Mucosa of stomach (tissue), 1 donor: Measurements from ENCODE around the gene ERN1.
A peak's percentile ranks its signal among the peaks of the same experiment; 100 is the strongest.

Source experiments
- H3K27me3 ChIP-seq: one replicate; pipeline ENCODE4 v1.7.0; 2013; ENCODE audit warnings: mild to moderate bottlenecking, low read length; ENCODE audit not compliant: control insufficient read depth, insufficient read depth
- H3K36me3 ChIP-seq: one replicate; pipeline ENCODE4 v1.7.0; 2013; ENCODE audit warnings: low read length; ENCODE audit not compliant: control insufficient read depth, insufficient read depth
- H3K4me1 ChIP-seq: one replicate; pipeline ENCODE4 v1.7.0; 2013; ENCODE audit warnings: mild to moderate bottlenecking, low read length; ENCODE audit not compliant: control insufficient read depth, insufficient read depth
- H3K4me3 ChIP-seq: one replicate; pipeline ENCODE4 v1.7.0; 2013; ENCODE audit warnings: low read length
- H3K9ac ChIP-seq: one replicate; pipeline ENCODE4 v1.7.0; 2013; ENCODE audit warnings: mild to moderate bottlenecking, low read length, moderate library complexity
- H3K9me3 ChIP-seq: one replicate; pipeline ENCODE4 v1.7.0; 2013; ENCODE audit warnings: mild to moderate bottlenecking, low read length, moderate library complexity; ENCODE audit not compliant: control insufficient read depth
- donor health status: Pancreatic carcinoma.

The ERN1 gene

DNA sequence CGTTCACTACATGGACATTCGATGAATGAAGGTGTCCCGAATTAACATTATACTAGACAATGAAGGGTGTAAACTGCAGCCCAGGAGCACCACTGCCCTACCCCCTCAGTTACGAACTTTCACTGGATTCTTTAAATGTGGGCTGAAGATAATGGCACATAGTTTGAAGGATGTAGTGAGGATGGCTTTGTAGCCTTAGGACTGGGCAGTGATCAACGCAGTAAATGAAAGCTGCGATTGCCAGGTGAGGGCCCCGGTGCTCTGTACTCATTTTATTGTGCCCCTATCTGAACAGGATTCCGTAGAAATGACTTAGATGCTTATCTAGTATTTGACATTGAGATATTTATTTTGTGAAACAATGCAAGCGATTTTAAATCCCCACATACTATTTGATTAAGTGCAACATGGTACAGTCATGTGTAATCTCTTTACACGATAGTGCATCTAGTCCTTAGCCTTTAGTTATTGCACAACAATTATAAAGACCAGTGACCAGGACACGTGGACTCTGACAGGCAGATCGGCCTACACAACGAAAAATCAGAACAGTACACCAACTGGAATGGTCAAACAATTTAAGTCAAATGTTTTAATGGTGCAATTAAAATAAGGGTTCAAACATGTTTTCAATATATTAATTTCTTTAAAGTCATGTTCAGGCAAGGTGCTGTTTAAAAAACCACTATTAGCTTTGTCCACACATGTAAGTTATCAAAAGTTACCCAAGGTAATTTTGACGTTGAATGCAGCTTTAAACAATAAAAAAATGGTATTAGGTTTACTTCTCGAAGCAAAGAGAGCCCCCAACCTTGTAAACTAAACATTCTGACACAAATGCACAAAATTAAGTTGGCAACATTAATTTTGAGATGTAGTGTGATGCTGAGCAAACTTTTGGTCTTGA is 17.4 kb upstream of the ERN1 start:
- Histone ChIP-seq H3K4me1 (peaks cover 25% of the 10 kb centered on the region), H3K9me3 (no peaks in the 10 kb centered on the region), H3K9ac (peak overlapping the region; percentile 95), H3K4me3 (no peak overlapping the region), H3K36me3 (no peaks in the 10 kb centered on the region), H3K27me3 (no peaks in the 10 kb centered on the region)

DNA sequence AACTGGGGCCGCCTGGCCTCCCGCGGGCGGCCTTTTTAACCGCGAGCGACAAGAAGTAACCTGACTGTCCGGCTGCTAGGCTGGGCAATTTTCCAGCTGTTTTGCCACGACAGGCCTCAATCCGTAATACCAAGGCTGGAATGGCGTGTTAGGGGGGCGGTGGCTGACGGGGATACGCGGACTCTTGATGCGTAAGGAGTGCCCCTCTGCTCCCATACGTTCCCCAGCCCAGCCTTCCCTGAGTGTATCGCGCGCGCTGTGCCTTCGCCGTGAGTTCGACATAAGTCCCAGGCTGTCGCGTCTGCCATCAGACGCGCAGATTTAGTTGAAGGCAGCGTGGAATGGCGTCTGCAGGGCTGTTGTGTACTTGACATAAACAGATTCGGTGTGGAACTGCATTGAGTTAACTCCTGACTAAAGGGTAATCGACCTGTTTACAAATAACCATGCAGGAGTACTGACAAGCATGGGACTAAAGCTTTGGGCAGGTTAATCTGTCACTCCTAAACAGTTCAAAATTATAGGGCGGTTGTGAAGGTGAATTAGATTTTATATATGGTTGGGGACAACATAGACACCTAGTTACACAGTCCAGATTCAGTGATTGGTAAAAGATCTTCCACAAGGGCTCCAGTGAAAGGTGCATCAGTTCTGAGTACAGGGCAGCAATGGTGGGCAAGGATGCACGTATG is 16.6 kb upstream of the ERN1 start:
- Histone ChIP-seq H3K4me3 (peak overlapping the region; percentile 65), H3K4me1 (peaks cover 25% of the 10 kb centered on the region), H3K36me3 (no peaks in the 10 kb centered on the region)

DNA sequence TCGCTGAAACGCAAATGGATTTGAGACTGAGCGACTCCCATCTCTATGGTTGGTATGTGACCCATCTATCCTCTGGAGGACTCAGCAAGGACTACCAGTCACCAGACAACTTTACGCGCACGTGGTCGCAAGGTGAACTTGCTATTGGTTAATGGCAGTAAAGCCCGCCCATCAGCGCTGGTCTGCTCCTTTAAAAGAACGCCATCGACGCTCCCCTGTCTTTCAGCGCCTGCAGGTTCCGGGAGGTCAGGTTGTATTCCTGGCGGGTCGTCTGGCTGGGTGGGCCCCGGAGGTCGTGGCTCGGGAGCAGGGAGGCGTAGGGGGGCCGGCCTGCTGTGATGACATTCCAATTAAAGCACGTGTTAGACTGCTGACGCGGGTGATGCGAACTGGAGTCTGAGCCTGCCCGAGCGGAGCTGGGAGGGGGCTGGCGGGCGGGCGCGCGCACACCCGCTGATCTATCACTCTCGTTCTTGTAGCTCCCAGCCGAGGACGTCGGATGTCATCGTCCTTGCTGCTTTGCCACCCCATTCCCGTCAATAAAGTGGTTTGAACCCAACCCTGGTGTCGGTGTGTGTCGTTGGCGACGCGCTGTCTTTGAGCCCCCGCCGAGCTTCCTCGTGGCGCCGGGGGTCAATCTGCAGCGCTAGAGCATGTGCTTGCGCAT is 15.9 kb upstream of the ERN1 start:
- H3K4me3 ChIP-seq: peak overlapping the region; percentile 65
- peaks cover 25% of the 10 kb centered on the region for H3K4me1 ChIP-seq
- H3K36me3 ChIP-seq: no peaks in the 10 kb centered on the region
- H3K9ac ChIP-seq: peak overlapping the region; percentile 95
- no peaks in the 10 kb centered on the region for H3K27me3 ChIP-seq
- H3K9me3 ChIP-seq: no peaks in the 10 kb centered on the region

More for the DNA sequence above, 16.6 kb upstream of the ERN1 start:
- no peaks in the 10 kb centered on the region for H3K27me3 ChIP-seq
- H3K9ac ChIP-seq: peak overlapping the region; percentile 95
- no peaks in the 10 kb centered on the region for H3K9me3 ChIP-seq

DNA sequence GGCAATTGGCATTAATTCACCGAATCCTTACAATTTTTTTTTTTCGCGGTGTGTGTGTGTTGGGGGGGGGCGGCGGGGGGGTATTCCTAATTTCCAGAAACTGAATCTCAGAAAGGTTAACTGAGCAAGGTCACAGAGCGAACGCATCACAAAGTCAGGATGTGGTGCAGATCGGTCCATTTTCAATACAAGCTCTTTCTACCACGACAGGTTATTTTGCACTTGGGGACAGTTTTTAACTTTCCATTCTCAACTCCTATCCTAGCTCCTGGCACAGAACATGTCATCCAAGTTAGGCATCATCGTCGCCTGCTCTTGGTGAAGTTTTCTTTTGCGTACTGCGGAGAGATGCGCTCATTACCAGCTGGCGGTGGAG is 15.4 kb upstream of the ERN1 start:
- no peaks in the 10 kb centered on the region for H3K27me3 ChIP-seq
- no peaks in the 10 kb centered on the region for H3K36me3 ChIP-seq
- H3K4me3 ChIP-seq: peak overlapping the region; percentile 65
- peaks cover 22% of the 10 kb centered on the region for H3K4me1 ChIP-seq
- peak overlapping the region; percentile 95 for H3K9ac ChIP-seq
- H3K9me3 ChIP-seq: no peaks in the 10 kb centered on the region

DNA sequence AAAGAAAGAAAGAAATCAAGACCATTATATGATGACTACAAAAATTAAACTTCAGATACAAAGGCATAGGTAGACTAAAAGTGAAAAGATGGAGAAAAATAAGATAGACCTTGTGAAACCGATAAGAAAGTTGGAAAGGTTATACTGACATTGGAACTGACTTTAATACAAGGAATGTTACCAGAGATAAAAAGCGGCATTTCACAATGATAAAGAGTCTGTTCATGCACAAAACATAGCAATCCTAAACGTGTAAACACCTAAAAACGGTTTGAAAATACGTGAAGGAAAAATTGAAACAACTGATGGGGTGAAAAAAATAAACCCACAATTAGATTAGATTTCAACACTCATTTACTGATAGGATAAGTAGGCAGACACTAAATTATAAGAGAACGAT is 9.6 kb upstream of the ERN1 start:
- Histone ChIP-seq H3K27me3 (no peaks in the 10 kb centered on the region), H3K9me3 (no peaks in the 10 kb centered on the region), H3K4me1 (no peaks in the 10 kb centered on the region), H3K9ac (no peak overlapping the region), H3K4me3 (no peak overlapping the region), H3K36me3 (no peaks in the 10 kb centered on the region)

DNA sequence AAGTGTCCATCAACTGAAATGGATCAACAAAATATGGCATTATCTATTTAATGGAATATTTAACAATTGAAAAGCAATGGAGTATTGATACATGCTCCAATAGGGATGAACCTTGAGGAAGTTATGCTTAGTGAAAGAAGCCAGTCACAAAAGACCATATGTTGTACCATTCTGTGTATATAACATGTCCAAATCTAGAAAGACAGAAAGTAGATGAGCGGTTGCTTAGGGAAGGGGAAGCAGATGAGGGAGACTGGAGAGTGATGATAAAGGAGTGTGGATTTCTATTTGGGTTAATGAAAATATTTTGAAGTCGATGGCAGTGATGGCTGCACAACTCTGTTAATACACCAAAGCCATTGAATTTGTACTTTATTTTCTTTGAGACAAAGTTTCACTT is 8.5 kb upstream of the ERN1 start:
- Histone ChIP-seq H3K27me3 (no peaks in the 10 kb centered on the region), H3K36me3 (no peaks in the 10 kb centered on the region), H3K9me3 (no peaks in the 10 kb centered on the region), H3K4me1 (no peaks in the 10 kb centered on the region), H3K4me3 (no peak overlapping the region), H3K9ac (no peak overlapping the region)

DNA sequence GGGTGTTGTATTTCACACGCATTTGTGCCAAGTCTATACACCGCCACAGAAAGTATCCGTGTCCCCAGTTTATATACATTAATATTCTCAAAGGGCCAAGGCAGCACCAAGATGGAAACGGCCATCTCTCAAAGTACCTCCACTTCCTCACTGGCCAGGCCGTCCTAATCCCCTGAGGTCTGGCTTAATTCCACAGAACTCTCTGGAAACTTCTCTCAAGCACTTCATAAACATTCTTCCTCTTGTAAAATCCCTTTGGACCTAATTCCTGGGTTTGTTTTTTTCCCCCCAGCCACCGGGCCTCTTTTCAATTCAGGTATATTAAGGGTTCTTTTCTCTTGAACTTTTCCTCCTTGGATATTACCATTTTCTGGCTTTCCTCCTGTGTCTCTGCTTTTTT is 5.1 kb upstream of the ERN1 start:
- H3K27me3 ChIP-seq: no peaks in the 10 kb centered on the region
- H3K9ac ChIP-seq: no peak overlapping the region
- H3K4me1 ChIP-seq: peaks cover 7% of the 10 kb centered on the region
- H3K9me3 ChIP-seq: no peaks in the 10 kb centered on the region
- H3K36me3 ChIP-seq: no peaks in the 10 kb centered on the region
- no peak overlapping the region for H3K4me3 ChIP-seq

DNA sequence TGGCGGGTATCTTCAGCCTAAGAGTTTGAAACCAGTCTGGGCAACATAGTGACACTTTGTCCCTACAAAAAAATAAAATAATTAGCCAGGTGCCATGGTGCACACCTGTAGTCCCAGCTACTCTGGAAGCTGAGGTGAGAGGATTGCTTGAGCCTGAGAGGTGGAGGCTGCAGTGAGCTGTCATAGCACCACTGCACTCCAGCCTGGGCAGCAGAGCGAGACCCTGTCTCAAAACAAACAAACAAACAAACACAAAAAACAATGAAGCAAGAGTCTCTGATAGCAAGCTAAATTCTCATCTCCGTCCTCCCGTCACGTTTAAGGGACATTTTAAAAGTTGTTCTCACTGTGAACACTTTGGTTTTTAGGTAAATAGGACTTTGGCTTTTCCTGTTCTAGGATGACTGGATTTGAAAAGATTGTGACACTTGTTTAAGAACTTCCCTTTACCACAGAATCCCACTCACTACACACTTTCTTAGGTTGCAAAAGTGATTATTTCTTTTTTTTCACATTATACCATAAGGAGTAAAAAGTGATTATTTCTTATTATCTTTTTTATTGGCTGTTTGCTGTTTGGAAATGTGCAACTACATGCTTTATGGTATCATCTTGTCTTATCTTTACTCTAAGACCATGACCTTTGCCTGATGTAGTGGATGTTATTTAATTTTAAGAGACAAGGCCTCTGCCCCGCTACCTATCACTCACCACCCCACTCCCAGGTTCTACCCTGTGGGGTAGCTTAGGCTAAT is 4.4 kb upstream of the ERN1 start:
- Histone ChIP-seq H3K9me3 (no peaks in the 10 kb centered on the region), H3K4me3 (no peak overlapping the region), H3K36me3 (no peaks in the 10 kb centered on the region), H3K27me3 (no peaks in the 10 kb centered on the region), H3K4me1 (peaks cover 7% of the 10 kb centered on the region), H3K9ac (no peak overlapping the region)

DNA sequence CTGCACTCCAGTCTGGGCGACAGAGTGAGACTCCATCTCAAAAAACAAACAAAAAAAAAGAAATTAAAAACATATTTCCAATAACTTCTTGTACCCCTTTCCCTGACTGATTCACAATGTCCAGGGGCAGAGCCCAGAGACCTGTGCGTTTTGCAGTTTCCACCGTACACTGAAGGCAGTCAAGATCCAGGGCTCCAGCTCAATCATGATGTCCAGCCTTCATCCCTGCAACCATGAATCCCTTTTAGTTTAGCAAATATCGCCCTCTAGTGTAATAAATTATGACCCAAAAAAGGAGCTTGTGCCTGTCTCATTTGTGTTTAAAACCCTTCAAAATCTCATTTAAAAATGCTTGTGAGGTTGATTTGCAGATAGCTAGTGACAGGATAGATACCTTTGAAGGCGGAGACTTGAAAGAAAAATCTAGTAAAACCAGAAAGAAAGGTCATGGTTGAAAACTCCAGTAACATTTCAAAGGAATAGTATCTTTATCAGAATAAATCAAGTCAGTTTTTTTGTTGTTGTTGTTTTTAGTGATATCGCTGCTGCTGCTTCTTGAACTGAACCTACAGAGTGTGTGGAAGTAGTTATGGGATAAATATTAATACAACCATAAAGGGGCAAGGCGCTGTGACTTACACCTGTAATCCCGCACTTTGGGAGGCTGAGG is 3.7 kb upstream of the ERN1 start:
- no peaks in the 10 kb centered on the region for H3K27me3 ChIP-seq
- H3K9ac ChIP-seq: no peak overlapping the region
- H3K9me3 ChIP-seq: no peaks in the 10 kb centered on the region
- H3K4me1 ChIP-seq: peaks cover 7% of the 10 kb centered on the region
- H3K36me3 ChIP-seq: no peaks in the 10 kb centered on the region
- no peak overlapping the region for H3K4me3 ChIP-seq

DNA sequence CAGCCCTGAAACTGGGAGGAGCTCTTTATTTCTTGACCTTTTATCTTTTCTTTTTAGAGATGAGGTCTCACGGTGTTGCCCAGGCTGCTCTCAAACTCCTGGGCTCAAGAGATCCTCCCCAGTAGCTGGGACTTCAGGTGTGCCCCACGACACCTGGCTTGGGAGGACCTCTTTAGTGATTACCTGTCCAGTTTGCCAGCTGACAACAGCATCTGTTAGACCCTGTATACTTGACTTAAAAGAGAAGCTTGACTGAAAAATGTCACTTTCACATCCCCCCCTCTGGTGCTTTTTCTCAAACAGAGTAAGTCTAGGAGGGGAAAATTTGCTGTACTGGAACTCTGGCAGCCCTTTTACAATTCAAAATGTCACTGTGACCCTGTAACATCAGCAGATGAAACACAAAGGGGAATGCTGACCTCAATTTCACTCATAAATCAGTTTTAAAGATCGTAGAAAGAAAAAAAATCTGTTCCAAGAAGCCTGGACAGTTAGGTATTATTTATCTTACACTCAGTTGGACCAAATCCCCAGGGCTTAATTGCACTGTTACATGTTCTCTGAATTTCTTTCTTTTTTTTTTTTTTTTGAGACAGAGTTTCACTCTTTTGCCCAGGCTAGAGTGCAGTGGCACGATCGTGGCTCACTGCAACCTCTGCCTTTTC is 1.8 kb upstream of the ERN1 start:
- Histone ChIP-seq H3K36me3 (no peaks in the 10 kb centered on the region), H3K4me1 (peaks cover 7% of the 10 kb centered on the region), H3K27me3 (no peaks in the 10 kb centered on the region), H3K4me3 (no peak overlapping the region), H3K9me3 (no peaks in the 10 kb centered on the region), H3K9ac (peak overlapping the region; percentile 22)

DNA sequence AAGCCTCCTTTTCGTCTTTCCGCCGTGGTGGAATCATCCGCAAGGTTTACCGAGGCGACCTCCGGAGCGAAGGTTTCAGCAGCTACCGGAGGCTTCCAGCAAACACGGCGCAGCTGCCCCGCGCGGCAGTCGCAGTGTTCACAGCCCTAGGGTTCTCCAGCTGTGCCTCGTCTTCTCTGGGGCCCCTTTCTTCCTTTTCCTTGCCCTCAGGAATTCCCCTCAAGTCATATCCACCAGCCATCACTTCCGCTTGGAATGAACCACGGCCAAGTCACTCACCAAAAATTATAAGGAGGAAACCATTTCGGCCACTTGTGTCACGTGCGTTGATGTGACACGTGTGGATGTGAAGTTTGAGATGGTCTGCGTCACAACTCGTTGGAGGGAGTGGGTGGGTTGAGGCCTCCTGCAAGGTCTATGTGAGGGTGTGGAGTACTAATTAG is 636 bp upstream of the ERN1 start:
- H3K4me3 ChIP-seq: no peak overlapping the region
- H3K9ac ChIP-seq: peak overlapping the region; percentile 58
- no peaks in the 10 kb centered on the region for H3K36me3 ChIP-seq
- H3K4me1 ChIP-seq: peaks cover 7% of the 10 kb centered on the region
- H3K27me3 ChIP-seq: no peaks in the 10 kb centered on the region
- H3K9me3 ChIP-seq: no peaks in the 10 kb centered on the region
